B cell (primary cell): ENCODE data around the gene ADAM23. TPM values are rescaled to one million over a fixed set of nuclear protein-coding genes. Genes with fewer than 3 reads are reported as not detected.

Source experiments
- ATAC-seq: fragments of 200-7000 bp; cut with Tn5 transposase; one replicate; pipeline ENCODE4 v1.10.0; 2021; ENCODE audit warnings: low read depth, mild to moderate bottlenecking, moderate number of reproducible peaks, moderate library complexity
- CTCF ChIA-PET: fragments of 350-600 bp; sonication (Branson Sonifier 250); formaldehyde crosslinking; loops from one replicate; lab custom pipeline; 2021; ENCODE audit warnings: antibody characterized with exemption, inconsistent platforms; lab: Charles Lee
- POLR2A ChIA-PET: fragments of 350-600 bp; sonication (Branson Sonifier 250); formaldehyde crosslinking; loops from one replicate; lab custom pipeline; 2021; ENCODE audit warnings: antibody characterized with exemption; lab: Charles Lee
- DNase-seq: peaks from one replicate; pipeline ENCODE4 v3.0.0; 2013
- H2AFZ ChIP-seq: 2 replicates; pipeline ENCODE4 v1.6.1; 2012; ENCODE audit warnings: mild to moderate bottlenecking, low read depth, low read length; ENCODE audit not compliant: insufficient read depth, poor library complexity, severe bottlenecking
- H3K27ac ChIP-seq, 2 donors: 1 replicate in 1 of 2; 2 replicates in 1 of 2; pipeline ENCODE4 v1.5.1; 2012 to 2013; ENCODE audit warnings: low read length in 2 of 2, mild to moderate bottlenecking in 2 of 2, moderate library complexity in 1 of 2
- H3K27me3 ChIP-seq, 4 experiments: fragments of 200-600 bp in 1 of 4; sonication (generic) in 1 of 4; replicated peaks in 1 of 4; 1 replicate in 2 of 4; 2 replicates in 2 of 4; pipeline versions ENCODE4 v1.6.1 to v1.7.0; 2013 to 2016; ENCODE audit warnings: low read length in 3 of 4, mild to moderate bottlenecking in 2 of 4, mixed read lengths in 1 of 4, moderate library complexity in 1 of 4; ENCODE audit not compliant: insufficient read depth in 4 of 4, control insufficient read depth in 3 of 4; ENCODE audit errors: control extremely low read depth in 1 of 4
- H3K36me3 ChIP-seq, 2 experiments: replicated peaks in 1 of 2; 1 replicate in 1 of 2; 2 replicates in 1 of 2; pipeline versions ENCODE4 v1.6.1 to v1.7.1; 2013; ENCODE audit warnings: low read length in 1 of 2; ENCODE audit not compliant: insufficient read depth in 2 of 2, control insufficient read depth in 1 of 2; ENCODE audit errors: control extremely low read depth in 1 of 2, extremely low read depth in 1 of 2
- H3K4me1 ChIP-seq, 2 donors: fragments of 200-600 bp in 1 of 2; sonication (generic) in 1 of 2; 1 replicate in 1 of 2; 2 replicates in 1 of 2; pipeline versions ENCODE4 v1.5.1 to v1.6.1; 2013 to 2017; ENCODE audit warnings: low read length in 2 of 2; ENCODE audit not compliant: control insufficient read depth in 2 of 2, insufficient read depth in 2 of 2
- H3K4me2 ChIP-seq: replicated peaks from 2 replicates; pipeline ENCODE3; 2012; ENCODE audit warnings: mild to moderate bottlenecking, low read depth, low read length; ENCODE audit not compliant: poor library complexity, severe bottlenecking
- H3K4me3 ChIP-seq, 5 experiments: fragments of 200-600 bp in 1 of 5; sonication (generic) in 1 of 5; 1 replicate in 3 of 5; 2 replicates in 2 of 5; pipeline versions ENCODE4 v1.5.1 to v1.7.0; 2011 to 2016; ENCODE audit warnings: low read length in 4 of 5, mild to moderate bottlenecking in 4 of 5, low read depth in 2 of 5, control low read depth in 1 of 5, moderate library complexity in 1 of 5; ENCODE audit not compliant: insufficient read depth in 1 of 5; ENCODE audit errors: control extremely low read depth in 1 of 5, extremely low read depth in 1 of 5
- H3K79me2 ChIP-seq: fragments of 200-600 bp; sonication (generic); one replicate; pipeline ENCODE4 v1.6.0; 2016; ENCODE audit warnings: low read length; ENCODE audit not compliant: control insufficient read depth, insufficient read depth
- H3K9ac ChIP-seq: fragments of 200-600 bp; sonication (generic); 2 replicates; pipeline ENCODE4 v1.6.1; 2017; ENCODE audit warnings: mild to moderate bottlenecking, low read length, moderate library complexity
- H3K9me3 ChIP-seq, 3 donors: one replicate each; pipeline versions ENCODE4 v1.6.1 to v1.7.1; 2013; ENCODE audit warnings: low read length in 2 of 3; ENCODE audit not compliant: control insufficient read depth in 2 of 3, insufficient read depth in 1 of 3; ENCODE audit errors: control extremely low read depth in 1 of 3
- H4K20me1 ChIP-seq: 2 replicates; pipeline ENCODE4 v1.6.0; 2012; ENCODE audit warnings: mild to moderate bottlenecking, low read length; ENCODE audit not compliant: insufficient read depth, control insufficient read depth, poor library complexity, severe bottlenecking
- H3K27ac Mint-ChIP-seq: one replicate; pipeline ENCODE4 v1.8.0; 2021; ENCODE audit warnings: mixed read lengths
- H3K27me3 Mint-ChIP-seq: one replicate; pipeline ENCODE4 v1.8.0; 2021; ENCODE audit warnings: mixed read lengths
- H3K4me1 Mint-ChIP-seq: one replicate; pipeline ENCODE4 v1.8.0; 2021; ENCODE audit warnings: mixed read lengths
- H3K4me3 Mint-ChIP-seq: one replicate; pipeline ENCODE4 v1.8.0; 2021; ENCODE audit warnings: mixed read lengths
- H3K9me3 Mint-ChIP-seq: one replicate; pipeline ENCODE4 v1.8.0; 2022; ENCODE audit warnings: mixed read lengths; ENCODE audit not compliant: insufficient read depth
- CTCF ChIP-seq: fragments of 200-600 bp; IDR thresholded peaks from one replicate; pipeline ENCODE4 v1.8.0; 2022; ENCODE audit warnings: antibody characterized with exemption, mild to moderate bottlenecking
- EZH2 ChIP-seq: IDR thresholded peaks from 2 replicates; pipeline ENCODE4 v1.6.1; 2012; ENCODE audit warnings: borderline replicate concordance, low read depth, mild to moderate bottlenecking, moderate library complexity, low read length; ENCODE audit not compliant: insufficient read depth, poor library complexity, severe bottlenecking
- WGBS: methylation state at CpG from one replicate; pipeline ENCODE4 v1.1.5; 2013; ENCODE audit warnings: missing lambda C conversion rate; ENCODE audit not compliant: insufficient coverage; 5-methylcytosine and 5-hydroxymethylcytosine counted together
- intact Hi-C: fragments of 100-400 bp; cut with micrococcal nuclease; formaldehyde crosslinking; loops from one replicate; pipeline ENCODE4 v1.10.0; 2022
- polyA plus RNA-seq: library from polyadenylated mRNA; depleted of rRNA; stranded (reverse); fragments of >200 nt; gene quantifications from 2 replicates; pipeline ENCODE4 v1.2.3, GENCODE V29; 2012
- total RNA-seq, 2 donors: library from RNA; stranded (reverse); fragments of 120-200 nt in 1 of 2; gene quantifications; 1 replicate in 1 of 2; 2 replicates in 1 of 2; pipeline versions ENCODE4 v1.2.3 to v1.2.4, GENCODE V29; 2013 to 2022

The ADAM23 gene
- total and polyA plus RNA-seq, 2 donors (not counting 1 experiment from before 2014, with no cell fraction given): 0.78 to 1.7 TPM

- H3K27ac Mint-ChIP-seq: no peak overlapping the region
- ATAC-seq (no peak), DNase-seq (no peak)
- H3K27ac ChIP-seq: no peak overlapping the region
- H3K9ac ChIP-seq: no peak overlapping the region
- POLR2A ChIA-PET: no interaction called here
- no peaks in the 10 kb centered on the region for H3K4me1 ChIP-seq
- H3K4me3 ChIP-seq: no peak overlapping the region
- TF ChIP-seq EZH2 (no peak), CTCF (no peak)
- no peaks in the 10 kb centered on the region for H3K27me3 Mint-ChIP-seq
- H3K4me3 Mint-ChIP-seq: no peak overlapping the region
- H3K4me1 Mint-ChIP-seq: no peaks in the 10 kb centered on the region
- CTCF ChIA-PET: no interaction called here
- intact Hi-C loops: no loop called here
- no peaks in the 10 kb centered on the region for H3K79me2 ChIP-seq
- H3K36me3 ChIP-seq: no peaks in the 10 kb centered on the region
- no peak overlapping the region for H2AFZ ChIP-seq
- no peak overlapping the region for H3K4me2 ChIP-seq
- H3K27me3 ChIP-seq: no peaks in the 10 kb centered on the region
- 100% methylated on average over 1 of the region's 2 CpGs for WGBS
- H3K9me3 ChIP-seq: no peaks in the 10 kb centered on the region
- H3K9me3 Mint-ChIP-seq: no peaks in the 10 kb centered on the region
- no peaks in the 10 kb centered on the region for H4K20me1 ChIP-seq
These were observed 172.8 kb downstream of the ADAM23 start for GRCh38 chr2:206616151-206616550.

- no CpG with 5 or more reads among the region's 3 CpGs for WGBS
- ATAC-seq: no peak
These were observed 175.7 kb downstream of the ADAM23 start for GRCh38 chr2:206619011-206619410.

More at GRCh38 chr2:206619011-206619410, 175.7 kb downstream of the ADAM23 start:
- H2AFZ ChIP-seq: no peak overlapping the region
- H3K4me3 Mint-ChIP-seq: no peak overlapping the region
- H3K27ac Mint-ChIP-seq: no peak overlapping the region
- no peak overlapping the region for H3K4me2 ChIP-seq
- no peak overlapping the region for H3K4me3 ChIP-seq
- no peaks in the 10 kb centered on the region for H3K9me3 ChIP-seq
- H3K27me3 Mint-ChIP-seq: no peaks in the 10 kb centered on the region
- no peak overlapping the region for H3K9ac ChIP-seq
- ChIA-PET CTCF (no interaction called here), POLR2A (no interaction called here)
- no peaks in the 10 kb centered on the region for H3K79me2 ChIP-seq
- no peaks in the 10 kb centered on the region for H3K4me1 Mint-ChIP-seq
- no peaks in the 10 kb centered on the region for H3K36me3 ChIP-seq
- no peaks in the 10 kb centered on the region for H4K20me1 ChIP-seq
- no peak for DNase-seq
- intact Hi-C loops: no loop called here
- no peaks in the 10 kb centered on the region for H3K9me3 Mint-ChIP-seq
- TF ChIP-seq EZH2 (no peak), CTCF (no peak)
- H3K27me3 ChIP-seq: no peaks in the 10 kb centered on the region
- H3K27ac ChIP-seq: no peak overlapping the region
- H3K4me1 ChIP-seq: no peaks in the 10 kb centered on the region
